ENCODE results near the gene MCF2L2.
A peak's percentile ranks its signal among the peaks of the same experiment; 100 is the strongest.
"Not testable (repeated sequence)": the region's sequence is repeated elsewhere in the genome, so short reads cannot be mapped to it uniquely, and the experiment has no call there.

The MCF2L2 gene

GRCh38 chr3:183442994-183443393 lies 14.6 kb upstream of the MCF2L2 start:
- DNase-seq, result no peak

- DNase-seq, result not testable (repeated sequence)
Measured at GRCh38 chr3:183440521-183440920, 12.1 kb upstream of the MCF2L2 start.

GRCh38 chr3:183439515-183439914 lies 11.1 kb upstream of the MCF2L2 start:
- DNase-seq, result no peak

- no peak for DNase-seq
Measured at GRCh38 chr3:183438735-183439134, 10.3 kb upstream of the MCF2L2 start.

GRCh38 chr3:183437666-183438564 lies 9.5 kb upstream of the MCF2L2 start:
- DNase-seq, result no peak

GRCh38 chr3:183437061-183437460 lies 8.6 kb upstream of the MCF2L2 start:
- no peak for DNase-seq

GRCh38 chr3:183435661-183436060 lies 7.2 kb upstream of the MCF2L2 start:
- DNase-seq, result no peak

GRCh38 chr3:183434992-183435391 lies 6.6 kb upstream of the MCF2L2 start:
- DNase-seq, result no peak

- DNase-seq, result no peak
Measured at GRCh38 chr3:183434503-183434902, 6.1 kb upstream of the MCF2L2 start.

GRCh38 chr3:183430325-183430957 lies 2.0 kb upstream of the MCF2L2 start:
- DNase-seq, result peak; percentile 18

- no peak for DNase-seq
Measured at GRCh38 chr3:183427876-183428446, 458 bp downstream of the MCF2L2 start.

- DNase-seq, result no peak
Measured at GRCh38 chr3:183427196-183427875, 1.1 kb downstream of the MCF2L2 start.

- DNase-seq, result not testable (repeated sequence)
Measured at GRCh38 chr3:183418807-183419206, 9.6 kb downstream of the MCF2L2 start.

- no peak for DNase-seq
Measured at GRCh38 chr3:183411216-183411922, 17.1 kb downstream of the MCF2L2 start.

- no peak for DNase-seq
Measured at GRCh38 chr3:183410759-183411158, 17.7 kb downstream of the MCF2L2 start.

GRCh38 chr3:183410280-183410679 lies 18.1 kb downstream of the MCF2L2 start:
- DNase-seq, result no peak

GRCh38 chr3:183409219-183409618 lies 19.2 kb downstream of the MCF2L2 start:
- no peak for DNase-seq

- DNase-seq, result no peak
Measured at GRCh38 chr3:183401678-183402077, 26.7 kb downstream of the MCF2L2 start.

GRCh38 chr3:183400352-183400751 lies 28.1 kb downstream of the MCF2L2 start:
- DNase-seq, result no peak

GRCh38 chr3:183396662-183397391 lies 31.6 kb downstream of the MCF2L2 start:
- no peak for DNase-seq

GRCh38 chr3:183394150-183394549 lies 34.3 kb downstream of the MCF2L2 start:
- no peak for DNase-seq

GRCh38 chr3:183393625-183394024 lies 34.8 kb downstream of the MCF2L2 start:
- no peak for DNase-seq
